ENCODE results near the gene SNAP29. TPM values are rescaled to one million over a fixed set of nuclear protein-coding genes. Genes with fewer than 3 reads are reported as not detected.
"Not testable (repeated sequence)": the region's sequence is repeated elsewhere in the genome, so short reads cannot be mapped to it uniquely, and the experiment has no call there.

Gene SNAP29
- total RNA-seq, 1 experiment from 2014 or later = 24.5 TPM

- TF ChIP-seq REST (IDR thresholded peaks at IDR 0.05; ENCODE audit: insufficient read depth in 1 of 2, low read depth in 2 of 2, low read length in 1 of 2) = no peak
These were observed 71.2 kb downstream of the SNAP29 start for GRCh38 chr22:20930004-20930403.

GRCh38 chr22:20930435-20930834, 71.6 kb downstream of the SNAP29 start:
- BruUV-seq (replicated peaks); H3K27me3 ChIP-seq (ENCODE audit: control insufficient read depth, insufficient read depth, low read length); H3K27ac ChIP-seq (ENCODE audit: low read length); H3K9me3 ChIP-seq (ENCODE audit: control insufficient read depth, insufficient read depth, low read depth, low read length); intact Hi-C loops (cut with micrococcal nuclease; ENCODE audit: unreplicated experiment); DNase-seq (ENCODE audit: low read depth, low spot score); POLR2A ChIA-PET; H3K36me3 ChIP-seq (ENCODE audit: control insufficient read depth, insufficient read depth, low read length); CTCF ChIA-PET; in situ Hi-C loops (cut with HindIII; ENCODE audit: low pct_unique_long_range_greater_than_20kb, low sequenced_read_pairs); H3K4me1 ChIP-seq (ENCODE audit: control insufficient read depth, insufficient read depth, low read length); H3K4me3 ChIP-seq (ENCODE audit: low read depth in 2 of 2, low read length in 2 of 2); ATAC-seq: not testable (repeated sequence)

More at GRCh38 chr22:20930004-20930403, 71.2 kb downstream of the SNAP29 start:
- no peaks in the 10 kb centered on the region for H3K36me3 ChIP-seq (ENCODE audit: control insufficient read depth, insufficient read depth, low read length)
- no peak overlapping the region for H3K4me3 ChIP-seq (ENCODE audit: low read depth in 2 of 2, low read length in 2 of 2)
- H3K9me3 ChIP-seq (ENCODE audit: control insufficient read depth, insufficient read depth, low read depth, low read length) = no peaks in the 10 kb centered on the region
- H3K4me1 ChIP-seq (ENCODE audit: control insufficient read depth, insufficient read depth, low read length) = peaks cover 10% of the 10 kb centered on the region; the same call in 1 of the 2 replicates
- ChIA-PET CTCF (no interaction called here), POLR2A (no interaction called here)
- DNase-seq (ENCODE audit: low read depth, low spot score) (no peak), ATAC-seq (no peak)
- no peaks in the 10 kb centered on the region for H3K27me3 ChIP-seq (ENCODE audit: control insufficient read depth, insufficient read depth, low read length)
- intact Hi-C loops (cut with micrococcal nuclease; ENCODE audit: unreplicated experiment) (no loop called here), in situ Hi-C loops (cut with HindIII; ENCODE audit: low pct_unique_long_range_greater_than_20kb, low sequenced_read_pairs) (no loop called here)
- no TSS peak for BruUV-seq (replicated peaks)
- H3K27ac ChIP-seq (ENCODE audit: low read length) = no peak overlapping the region

GRCh38 chr22:20931126-20931654, 72.4 kb downstream of the SNAP29 start:
- in situ Hi-C loops (cut with HindIII; ENCODE audit: low pct_unique_long_range_greater_than_20kb, low sequenced_read_pairs) = no loop called here
- no TSS peak for BruUV-seq (replicated peaks)
- Histone ChIP-seq H3K36me3 (ENCODE audit: control insufficient read depth, insufficient read depth, low read length) (no peaks in the 10 kb centered on the region), H3K4me1 (ENCODE audit: control insufficient read depth, insufficient read depth, low read length) (peaks cover 3% of the 10 kb centered on the region; the same call in 1 of the 2 replicates), H3K27me3 (ENCODE audit: control insufficient read depth, insufficient read depth, low read length) (no peaks in the 10 kb centered on the region), H3K9me3 (ENCODE audit: control insufficient read depth, insufficient read depth, low read depth, low read length) (no peaks in the 10 kb centered on the region), H3K27ac (ENCODE audit: low read length) (no peak overlapping the region), H3K4me3 (ENCODE audit: low read depth in 2 of 2, low read length in 2 of 2) (no peak overlapping the region)
- CTCF ChIA-PET = interaction anchor here (0.6 kb wide), 1 partner anchor 8 kb away, joined by 3 read pairs; no protein-coding TSS in a partner anchor
- POLR2A ChIA-PET = no interaction called here
- intact Hi-C loops (cut with micrococcal nuclease; ENCODE audit: unreplicated experiment) = no loop called here
- ATAC-seq = no peak
- TF ChIP-seq TCF7L2 (IDR thresholded peaks at IDR 0.05; ENCODE audit: low read depth, low read length) (no peak), SIN3A (IDR thresholded peaks at IDR 0.05; ENCODE audit: borderline replicate concordance, insufficient read depth, low read depth, low read length) (no peak), POLR2AphosphoS5 (IDR thresholded peaks at IDR 0.05; ENCODE audit: low read depth, low read length) (no peak), CTCF (IDR thresholded peaks at IDR 0.05) (no peak), REST (IDR thresholded peaks at IDR 0.05; ENCODE audit: insufficient read depth in 1 of 2, low read depth in 2 of 2, low read length in 1 of 2) (no peak)
- DNase-seq (ENCODE audit: low read depth, low spot score) = no peak

Measured in Panc1 (cell line).